CD4-positive, alpha-beta T cell (primary cell): ENCODE results near the gene KIAA0586. TPM values are rescaled to one million over a fixed set of nuclear protein-coding genes. Genes with fewer than 3 reads are reported as not detected.

Experiments
- ATAC-seq: fragments of 200-7000 bp; cut with Tn5 transposase; one replicate; pipeline ENCODE4 v1.10.0; 2022; ENCODE audit warnings: mild to moderate bottlenecking; ENCODE audit not compliant: poor library complexity
- CTCF ChIA-PET: fragments of 350-600 bp; sonication (Branson Sonifier 250); formaldehyde crosslinking; loops from one replicate; lab custom pipeline; 2021; ENCODE audit warnings: antibody characterized with exemption, inconsistent platforms; lab: Charles Lee
- POLR2A ChIA-PET: fragments of 350-600 bp; sonication (Branson Sonifier 250); formaldehyde crosslinking; loops from one replicate; lab custom pipeline; 2021; ENCODE audit warnings: antibody characterized with exemption, inconsistent platforms; lab: Charles Lee
- DNase-seq, 14 experiments: peaks; one replicate each; pipeline ENCODE4 v3.0.0-alpha.2; 2013 to 2020; ENCODE audit warnings: mixed read lengths in 2 of 14
- H3K27ac ChIP-seq, 2 donors: one replicate each; pipeline versions ENCODE4 v1.5.1 to v1.7.0; 2013; ENCODE audit warnings: low read length in 2 of 2, low read depth in 1 of 2, mild to moderate bottlenecking in 1 of 2
- H3K27me3 ChIP-seq, 2 experiments: 1 replicate in 1 of 2; 2 replicates in 1 of 2; pipeline versions ENCODE4 v1.6.1 to v1.7.0; 2013; ENCODE audit warnings: low read length in 2 of 2, control low read depth in 1 of 2, mild to moderate bottlenecking in 1 of 2, moderate library complexity in 1 of 2; ENCODE audit not compliant: insufficient read depth in 2 of 2, control insufficient read depth in 1 of 2
- H3K36me3 ChIP-seq: one replicate; pipeline ENCODE4 v1.6.1; 2013; ENCODE audit warnings: low read length, control low read depth; ENCODE audit not compliant: insufficient read depth
- H3K4me1 ChIP-seq: one replicate; pipeline ENCODE4 v1.6.1; 2013; ENCODE audit warnings: low read length, control low read depth; ENCODE audit not compliant: insufficient read depth
- H3K4me3 ChIP-seq: one replicate; pipeline ENCODE4 v1.5.1; 2013; ENCODE audit warnings: mild to moderate bottlenecking, low read length, moderate library complexity
- H3K9me3 ChIP-seq, 2 experiments: 1 replicate in 1 of 2; 2 replicates in 1 of 2; pipeline versions ENCODE4 v1.6.1 to v1.7.0; 2013; ENCODE audit warnings: low read length in 2 of 2, mild to moderate bottlenecking in 2 of 2, control low read depth in 1 of 2, moderate library complexity in 1 of 2; ENCODE audit not compliant: control insufficient read depth in 1 of 2, insufficient read depth in 1 of 2
- H3K27ac Mint-ChIP-seq: one replicate; pipeline ENCODE4 v1.8.0; 2020; ENCODE audit warnings: mixed read lengths
- H3K27me3 Mint-ChIP-seq: one replicate; pipeline ENCODE4 v1.8.0; 2021; ENCODE audit warnings: mixed read lengths
- H3K36me3 Mint-ChIP-seq: one replicate; pipeline ENCODE4 v1.8.0; 2021; ENCODE audit warnings: low read depth, mixed read lengths
- H3K4me1 Mint-ChIP-seq: one replicate; pipeline ENCODE4 v1.8.0; 2021; ENCODE audit warnings: low read depth, mixed read lengths
- H3K4me3 Mint-ChIP-seq: one replicate; pipeline ENCODE4 v1.8.0; 2020; ENCODE audit warnings: mild to moderate bottlenecking, mixed read lengths
- H3K9me3 Mint-ChIP-seq: one replicate; pipeline ENCODE4 v1.8.0; 2020; ENCODE audit warnings: mixed read lengths
- CTCF ChIP-seq: fragments of 200-600 bp; IDR thresholded peaks from one replicate; pipeline ENCODE4 v1.8.0; 2022; ENCODE audit warnings: antibody characterized with exemption, mild to moderate bottlenecking
- intact Hi-C, 2 experiments: fragments of 100-400 bp; cut with DNase I in 1 of 2; cut with micrococcal nuclease in 1 of 2; formaldehyde crosslinking; loops; one replicate each; pipeline versions ENCODE4 v1.15.1 to v1.9.0; 2023 to 2025; cut with DNase I, micrococcal nuclease
- total RNA-seq, 174 experiments: library from RNA in 2 of 174; stranded (reverse) in 2 of 174; gene quantifications; one replicate each; pipeline ENCODE4 v1.2.3 and lab custom pipeline; 2021 to 2026

Gene KIAA0586
- total RNA-seq, 2 experiments from 2014 or later, result 16.5 to 18.2 TPM

DNA sequence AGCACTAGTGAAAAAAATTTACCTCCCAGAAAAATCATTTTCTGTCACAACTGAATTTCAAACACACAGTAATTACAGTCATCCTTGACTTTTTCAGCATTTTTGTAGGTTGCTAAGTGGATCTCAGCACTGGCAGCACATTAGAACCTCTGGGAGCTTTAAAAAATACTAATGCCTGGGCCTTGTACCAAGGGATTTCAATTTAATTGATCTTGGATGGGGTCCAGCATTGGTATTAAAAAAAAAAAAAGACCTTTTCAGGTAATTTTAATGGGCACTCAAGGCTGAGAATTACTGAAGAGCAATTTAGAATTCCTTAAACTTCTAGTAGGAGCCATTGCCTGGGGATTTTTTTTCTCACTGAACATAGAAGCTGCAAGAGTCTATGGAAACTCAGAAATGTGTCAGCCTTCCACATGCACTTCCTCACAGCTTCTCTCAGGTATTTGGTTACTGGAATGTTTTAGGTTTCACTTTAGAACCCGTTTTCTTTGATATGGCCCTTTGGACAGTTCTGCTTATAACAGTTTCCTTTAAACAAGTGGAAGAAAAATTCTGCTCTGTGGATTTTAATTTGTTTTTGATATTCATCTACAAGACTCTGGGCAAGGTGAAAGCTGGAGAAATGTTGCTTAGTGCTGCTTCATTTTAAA is 121.7 kb downstream of the KIAA0586 start:
- no peak for DNase-seq
- POLR2A ChIA-PET, result interaction anchor here (1.0 to 1.1 kb wide), 2 partner anchors 83 to 88 kb away, joined by 5 to 8 read pairs; no protein-coding TSS in a partner anchor
- Mint-ChIP-seq H3K27me3 (no peaks in the 10 kb centered on the region), H3K4me1 (no peaks in the 10 kb centered on the region), H3K36me3 (peaks cover 20% of the 10 kb centered on the region), H3K4me3 (no peak overlapping the region), H3K9me3 (peaks cover 3% of the 10 kb centered on the region), H3K27ac (no peak overlapping the region)
- Histone ChIP-seq H3K27me3 (no peaks in the 10 kb centered on the region), H3K9me3 (no peaks in the 10 kb centered on the region), H3K4me1 (no peaks in the 10 kb centered on the region), H3K36me3 (peaks cover under 1% of the 10 kb centered on the region), H3K4me3 (no peak overlapping the region), H3K27ac (no peak overlapping the region)
- ATAC-seq, result no peak
- intact Hi-C loops, result no loop called here
- CTCF ChIA-PET, result interaction anchor here (1.2 kb wide), 1 partner anchor 48 kb away, joined by 3 read pairs; no protein-coding TSS in a partner anchor
- TF ChIP-seq CTCF, result no peak

DNA sequence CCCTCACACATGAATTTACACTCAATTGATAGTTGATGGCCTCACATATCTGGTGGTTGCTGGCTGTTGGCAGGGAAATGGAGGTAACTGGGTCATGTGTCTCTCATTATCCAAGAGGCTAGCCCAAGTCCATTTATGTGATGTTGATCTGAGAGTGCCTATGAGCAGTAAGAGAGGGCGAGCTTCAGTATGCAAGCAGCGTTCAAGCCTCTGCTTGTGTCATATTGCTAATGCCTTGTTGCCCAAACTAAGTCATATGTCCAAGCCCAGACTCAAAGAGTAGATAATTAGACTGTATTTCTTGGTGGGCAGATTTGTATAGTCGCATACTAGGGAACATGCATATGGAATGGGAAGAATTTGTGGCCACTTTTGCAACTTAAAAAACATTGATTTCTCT is 126.4 kb downstream of the KIAA0586 start:
- no peaks in the 10 kb centered on the region for H3K9me3 ChIP-seq
- no peaks in the 10 kb centered on the region for H3K9me3 Mint-ChIP-seq
- ATAC-seq (no peak), DNase-seq (no peak)
- H3K27ac Mint-ChIP-seq, result no peak overlapping the region
- no peak overlapping the region for H3K4me3 Mint-ChIP-seq
- H3K4me1 ChIP-seq, result no peaks in the 10 kb centered on the region
- no peaks in the 10 kb centered on the region for H3K27me3 ChIP-seq
- H3K27ac ChIP-seq, result no peak overlapping the region
- TF ChIP-seq CTCF, result no peak
- no peak overlapping the region for H3K4me3 ChIP-seq
- ChIA-PET CTCF (no interaction called here), POLR2A (no interaction called here)
- H3K36me3 Mint-ChIP-seq, result peaks cover 2% of the 10 kb centered on the region
- no peaks in the 10 kb centered on the region for H3K27me3 Mint-ChIP-seq
- intact Hi-C loops, result no loop called here
- no peaks in the 10 kb centered on the region for H3K4me1 Mint-ChIP-seq
- no peaks in the 10 kb centered on the region for H3K36me3 ChIP-seq

- no peaks in the 10 kb centered on the region for H3K36me3 Mint-ChIP-seq
- H3K4me3 Mint-ChIP-seq, result no peak overlapping the region
- H3K9me3 Mint-ChIP-seq, result no peaks in the 10 kb centered on the region
- H3K27ac ChIP-seq, result no peak overlapping the region
- DNase-seq (no peak), ATAC-seq (no peak)
- ChIA-PET CTCF (no interaction called here), POLR2A (no interaction called here)
- H3K36me3 ChIP-seq, result no peaks in the 10 kb centered on the region
- H3K4me1 Mint-ChIP-seq, result no peaks in the 10 kb centered on the region
- H3K27ac Mint-ChIP-seq, result no peak overlapping the region
- no peak overlapping the region for H3K4me3 ChIP-seq
- intact Hi-C loops, result no loop called here
- no peaks in the 10 kb centered on the region for H3K27me3 Mint-ChIP-seq
- H3K9me3 ChIP-seq, result no peaks in the 10 kb centered on the region
- no peaks in the 10 kb centered on the region for H3K4me1 ChIP-seq
- no peak for TF ChIP-seq CTCF
- H3K27me3 ChIP-seq, result no peaks in the 10 kb centered on the region
Observed at GRCh38 chr14:58555647-58556046, 128.1 kb downstream of the KIAA0586 start.
